GM12875 (cell line): ENCODE measurements around the gene DIP2A.

Source experiments
- H3K4me3 ChIP-seq: one replicate; pipeline ENCODE4 v1.5.1; 2011; ENCODE audit warnings: low read depth, low read length, control low read depth
- TF ChIP-seq, protein P1 (sequence below): IDR thresholded peaks from 2 replicates; pipeline ENCODE4 v1.5.1; 2011; ENCODE audit warnings: low read depth, mild to moderate bottlenecking, control low read depth, inconsistent platforms, low read length, moderate library complexity, borderline replicate concordance; ENCODE audit not compliant: insufficient read depth

Gene DIP2A

DNA sequence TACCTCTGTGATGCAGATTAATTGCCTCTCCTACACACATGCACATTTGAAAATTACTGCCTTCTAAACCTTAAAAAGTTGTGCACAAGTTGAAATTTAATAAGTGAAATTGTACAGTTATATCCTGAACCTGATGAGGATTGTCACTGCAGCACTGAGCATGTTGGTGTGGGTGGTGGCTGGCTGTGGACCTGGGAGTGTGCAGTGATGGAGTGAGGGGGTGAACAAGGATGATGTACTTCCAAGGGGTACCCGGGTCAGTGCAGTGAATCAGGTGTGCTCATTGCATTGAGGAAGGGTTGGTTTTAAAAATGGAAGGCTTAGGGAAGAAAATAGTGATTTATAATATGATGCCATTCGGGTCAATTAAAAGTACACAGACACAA is 24.1 kb downstream of the DIP2A start:
- TF ChIP-seq, protein P1, sequence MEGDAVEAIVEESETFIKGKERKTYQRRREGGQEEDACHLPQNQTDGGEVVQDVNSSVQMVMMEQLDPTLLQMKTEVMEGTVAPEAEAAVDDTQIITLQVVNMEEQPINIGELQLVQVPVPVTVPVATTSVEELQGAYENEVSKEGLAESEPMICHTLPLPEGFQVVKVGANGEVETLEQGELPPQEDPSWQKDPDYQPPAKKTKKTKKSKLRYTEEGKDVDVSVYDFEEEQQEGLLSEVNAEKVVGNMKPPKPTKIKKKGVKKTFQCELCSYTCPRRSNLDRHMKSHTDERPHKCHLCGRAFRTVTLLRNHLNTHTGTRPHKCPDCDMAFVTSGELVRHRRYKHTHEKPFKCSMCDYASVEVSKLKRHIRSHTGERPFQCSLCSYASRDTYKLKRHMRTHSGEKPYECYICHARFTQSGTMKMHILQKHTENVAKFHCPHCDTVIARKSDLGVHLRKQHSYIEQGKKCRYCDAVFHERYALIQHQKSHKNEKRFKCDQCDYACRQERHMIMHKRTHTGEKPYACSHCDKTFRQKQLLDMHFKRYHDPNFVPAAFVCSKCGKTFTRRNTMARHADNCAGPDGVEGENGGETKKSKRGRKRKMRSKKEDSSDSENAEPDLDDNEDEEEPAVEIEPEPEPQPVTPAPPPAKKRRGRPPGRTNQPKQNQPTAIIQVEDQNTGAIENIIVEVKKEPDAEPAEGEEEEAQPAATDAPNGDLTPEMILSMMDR = no peak
- no peak overlapping the region for H3K4me3 ChIP-seq

DNA sequence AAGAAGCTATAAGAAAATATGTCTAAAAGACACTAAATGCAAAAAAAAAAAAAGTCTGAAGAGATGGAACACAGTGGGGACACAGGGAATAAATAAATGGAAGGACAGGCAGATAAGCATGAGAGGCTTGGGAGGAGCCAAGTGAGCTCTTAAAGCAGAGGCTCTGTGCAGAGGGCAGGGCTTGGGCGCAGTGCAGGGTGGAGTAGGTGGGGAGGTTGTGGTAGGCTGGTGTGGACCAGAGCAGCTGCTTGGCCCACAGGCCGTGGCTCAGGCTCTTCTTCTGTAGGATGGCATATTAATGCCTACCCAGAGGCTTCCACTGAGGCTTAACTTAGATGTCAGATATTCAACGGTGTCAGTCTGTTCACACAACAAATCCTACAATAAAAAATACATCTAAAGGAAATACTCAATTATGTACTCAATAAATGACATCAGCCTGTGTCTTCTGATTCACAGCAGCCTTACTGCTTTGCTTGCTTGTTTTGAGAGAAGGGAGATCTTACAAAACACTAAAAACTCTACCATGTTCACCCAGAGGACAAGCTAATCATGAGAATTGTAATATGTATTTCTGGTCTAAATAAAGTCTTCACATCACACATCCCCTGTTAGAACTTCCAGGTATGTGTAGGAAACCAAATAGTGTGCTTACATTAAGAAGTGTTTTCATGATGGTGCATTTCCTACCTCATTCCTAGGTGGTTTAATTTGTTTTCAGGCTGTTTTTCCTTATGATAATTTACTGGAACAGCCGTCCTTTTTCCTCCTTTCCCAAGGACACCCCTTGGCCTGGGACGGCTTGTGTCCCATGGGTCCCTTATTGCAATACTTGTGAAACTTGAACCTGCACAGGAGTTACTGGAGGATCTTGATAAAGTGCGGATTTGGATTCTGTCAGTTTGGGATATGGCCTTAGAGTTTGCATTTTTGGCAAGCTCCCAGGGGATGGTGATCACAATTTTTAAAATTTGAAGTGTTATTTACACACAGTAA is 24.9 kb downstream of the DIP2A start:
- H3K4me3 ChIP-seq = no peak overlapping the region
- TF ChIP-seq, protein P1 = no peak

DNA sequence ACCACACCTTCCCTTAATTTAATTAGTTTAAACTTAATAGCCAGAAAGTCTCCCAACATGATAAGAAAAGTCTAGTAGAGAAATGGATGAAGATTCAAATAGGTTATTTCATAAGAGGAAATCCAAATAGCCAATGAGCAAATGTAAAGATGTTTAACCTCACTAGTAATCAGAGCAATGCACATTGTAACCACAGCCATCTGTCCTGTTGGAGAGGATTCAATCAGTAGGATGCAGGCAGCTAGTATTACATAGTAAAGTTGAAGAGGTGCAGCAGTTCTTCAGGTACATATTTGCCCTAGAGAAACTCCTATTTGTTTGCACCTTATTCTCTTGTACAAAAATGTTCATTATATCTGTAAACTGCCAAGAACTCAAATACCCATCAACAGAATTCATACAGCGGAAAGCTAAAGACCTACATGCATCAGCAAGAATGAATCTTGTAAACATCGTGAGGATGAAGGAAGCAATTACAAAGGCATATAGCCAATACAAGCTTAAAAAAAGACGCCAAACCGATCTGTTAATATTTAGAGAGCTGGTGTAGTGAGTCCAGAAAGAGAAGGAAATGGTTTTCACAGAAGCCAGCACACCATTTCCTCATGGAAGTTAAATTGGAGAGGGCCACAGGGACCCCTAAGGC is 27.9 kb downstream of the DIP2A start:
- H3K4me3 ChIP-seq = no peak overlapping the region
- TF ChIP-seq, protein P1 = no peak

DNA sequence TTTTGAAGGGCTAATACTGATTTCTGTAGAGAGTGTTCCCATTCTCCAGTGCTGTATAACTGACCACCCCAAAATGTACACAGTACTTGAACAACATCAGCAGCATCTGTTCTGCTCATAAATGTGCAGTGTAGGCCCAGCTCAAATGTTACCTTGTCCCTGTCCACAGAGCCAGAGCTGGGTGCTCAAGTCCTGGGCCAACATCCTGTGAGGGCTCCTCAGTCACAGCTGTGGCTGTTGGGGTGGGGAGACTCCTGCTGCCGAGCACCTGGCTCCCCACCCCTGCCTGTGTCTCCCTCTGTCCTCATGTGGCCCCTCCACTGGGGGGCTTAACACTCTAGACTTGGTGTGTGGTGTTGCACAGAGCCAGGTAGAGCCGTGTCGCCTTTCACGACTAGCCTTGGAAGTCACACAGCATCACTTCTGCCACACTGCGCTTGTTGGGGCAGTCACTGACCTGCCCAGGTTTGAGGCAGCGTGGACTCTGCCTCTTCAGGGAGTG is 30.5 kb downstream of the DIP2A start:
- TF ChIP-seq, protein P1 = no peak
- no peak overlapping the region for H3K4me3 ChIP-seq

DNA sequence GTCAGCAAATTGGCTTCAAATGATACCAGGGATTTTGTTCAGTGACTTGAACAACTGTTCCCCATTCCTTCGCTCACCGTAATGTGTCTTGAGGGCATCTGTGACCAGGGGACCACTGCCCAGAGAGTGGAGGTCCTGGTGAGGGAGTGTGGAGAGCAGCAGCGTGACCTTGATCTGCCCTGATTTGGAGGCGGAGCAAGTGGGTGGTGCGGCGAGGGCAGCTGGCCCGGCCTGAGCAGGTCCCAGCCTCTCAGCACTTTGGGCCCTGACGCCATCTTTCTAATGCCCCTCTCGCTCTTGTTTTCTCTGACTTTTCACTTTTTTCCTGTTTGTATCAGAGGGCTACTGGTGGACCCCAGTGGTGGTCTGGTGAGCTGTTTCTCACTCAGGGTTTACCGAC is 31.1 kb downstream of the DIP2A start:
- no peak overlapping the region for H3K4me3 ChIP-seq
- TF ChIP-seq, protein P1 = no peak

DNA sequence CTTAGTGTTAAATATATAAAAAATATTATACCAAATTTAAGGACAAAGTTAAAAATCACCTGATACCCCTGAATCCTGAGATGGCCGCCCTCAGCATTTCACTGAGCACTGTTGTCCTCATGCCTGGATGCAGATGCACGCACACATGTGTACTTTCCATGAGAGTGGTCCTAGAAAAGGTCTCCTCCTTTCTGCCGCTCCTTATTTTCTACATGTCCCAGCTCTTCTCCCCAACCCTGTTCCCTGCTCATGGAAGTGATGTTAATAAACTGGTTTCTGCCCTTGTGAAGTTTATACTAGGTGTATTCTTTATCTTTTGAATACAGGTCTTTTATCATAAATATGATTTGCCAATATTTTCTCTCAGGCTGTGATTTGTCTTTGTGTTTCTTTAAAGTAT is 32.9 kb downstream of the DIP2A start:
- H3K4me3 ChIP-seq = no peak overlapping the region
- TF ChIP-seq, protein P1 = no peak
